Effector CD4-positive, alpha-beta T cell (primary cell): Measurements from ENCODE around the gene LILRB1.
"Not testable (repeated sequence)": the region's sequence is repeated elsewhere in the genome, so short reads cannot be mapped to it uniquely, and the experiment has no call there.

Experiments
- DNase-seq: peaks from one replicate; pipeline ENCODE4 v3.0.0-alpha.2; 2020

LILRB1 gene

GRCh38 chr19:54667217-54667616 is 36.9 kb downstream of the LILRB1 start:
- no peak for DNase-seq

GRCh38 chr19:54668353-54668752 is 38.1 kb downstream of the LILRB1 start:
- no peak for DNase-seq

DNA sequence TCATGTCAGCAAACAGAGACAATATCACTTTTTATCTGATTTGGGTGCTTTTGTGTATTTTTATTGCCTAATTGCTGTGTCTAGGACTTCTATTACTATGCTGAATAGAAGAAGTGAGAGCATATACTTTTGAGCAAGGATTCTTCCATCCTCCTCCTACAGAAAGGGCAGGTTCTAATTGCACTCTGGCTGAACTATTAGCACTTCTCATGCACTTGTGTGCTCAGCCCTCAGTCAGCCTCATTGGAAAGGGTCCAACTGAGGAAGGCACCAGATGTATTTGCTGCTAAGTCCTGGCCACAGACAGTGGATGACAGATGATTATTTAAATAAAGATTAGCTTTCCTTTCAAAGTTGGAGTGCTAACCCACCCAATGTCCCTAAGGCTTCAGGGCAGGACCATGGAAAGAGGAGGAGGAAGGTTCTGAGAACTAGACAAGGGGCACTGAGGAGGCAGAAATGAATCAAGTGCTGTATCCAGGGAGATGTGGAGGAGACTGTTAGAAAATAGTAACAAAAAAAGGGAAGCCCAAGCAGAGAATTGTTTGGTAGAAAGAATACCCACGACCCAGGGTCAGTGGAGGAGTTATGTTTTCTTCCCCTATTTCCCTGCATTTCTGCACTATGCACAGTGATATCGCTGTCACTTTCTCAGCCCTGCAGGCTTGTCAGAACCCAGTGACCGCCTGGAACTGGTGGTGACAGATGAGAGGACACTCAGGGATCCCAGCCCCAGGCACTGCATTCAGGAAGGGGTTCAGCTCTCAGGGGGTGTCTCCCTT is 40.5 kb downstream of the LILRB1 start:
- DNase-seq, result no peak

DNA sequence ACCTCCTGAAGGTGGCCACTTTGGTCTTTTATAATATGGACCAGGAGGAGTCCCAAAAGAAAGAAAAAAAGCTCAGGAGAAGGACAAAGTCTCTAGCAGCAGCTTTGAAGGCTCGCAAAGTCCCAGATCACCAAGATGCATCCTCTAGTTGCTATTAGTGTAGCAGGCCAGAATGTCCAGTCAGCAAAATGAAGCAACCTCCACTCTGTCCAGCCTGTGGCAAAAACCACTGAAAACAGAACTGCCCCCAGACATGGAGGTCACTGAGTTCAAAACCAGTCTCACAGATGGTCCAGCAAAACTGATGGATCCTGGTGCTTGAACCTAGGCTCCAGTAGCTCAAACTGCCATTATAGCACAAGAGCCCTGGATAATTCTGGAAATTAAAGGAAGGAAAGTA is 42.9 kb downstream of the LILRB1 start:
- no peak for DNase-seq

- no peak for DNase-seq
These were observed 43.8 kb downstream of the LILRB1 start for GRCh38 chr19:54674021-54674617.

DNA sequence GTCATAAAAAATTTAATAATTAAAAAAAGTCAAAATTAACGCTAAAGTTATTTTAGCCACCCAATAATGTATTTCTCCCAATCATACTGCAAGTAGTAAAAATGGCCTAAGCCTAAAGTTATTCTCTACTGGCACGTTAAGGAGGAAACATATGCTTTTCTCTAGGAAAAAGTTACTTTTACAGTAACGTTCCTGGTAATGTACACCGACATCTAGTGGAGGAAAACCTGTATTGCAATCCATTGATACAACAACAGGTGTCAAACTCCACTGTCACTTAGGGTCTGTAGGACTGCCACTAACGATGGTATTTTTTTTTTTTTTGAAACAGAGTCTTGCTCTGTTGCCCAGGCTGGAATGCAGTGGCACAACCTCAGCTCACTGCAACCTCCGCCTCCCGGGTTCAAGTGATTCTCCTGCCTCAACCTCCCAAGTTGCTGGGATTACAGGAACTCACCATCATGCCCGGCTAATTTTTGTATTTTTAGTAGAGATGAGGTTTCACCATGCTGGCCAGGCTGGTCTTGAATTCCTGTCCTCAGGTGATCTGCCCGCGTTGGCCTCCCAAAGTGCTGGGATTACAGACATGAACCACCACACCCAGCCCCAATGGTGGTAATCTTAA is 46.0 kb downstream of the LILRB1 start:
- not testable (repeated sequence) for DNase-seq

GRCh38 chr19:54677217-54677616 is 46.9 kb downstream of the LILRB1 start:
- DNase-seq, result no peak

DNA sequence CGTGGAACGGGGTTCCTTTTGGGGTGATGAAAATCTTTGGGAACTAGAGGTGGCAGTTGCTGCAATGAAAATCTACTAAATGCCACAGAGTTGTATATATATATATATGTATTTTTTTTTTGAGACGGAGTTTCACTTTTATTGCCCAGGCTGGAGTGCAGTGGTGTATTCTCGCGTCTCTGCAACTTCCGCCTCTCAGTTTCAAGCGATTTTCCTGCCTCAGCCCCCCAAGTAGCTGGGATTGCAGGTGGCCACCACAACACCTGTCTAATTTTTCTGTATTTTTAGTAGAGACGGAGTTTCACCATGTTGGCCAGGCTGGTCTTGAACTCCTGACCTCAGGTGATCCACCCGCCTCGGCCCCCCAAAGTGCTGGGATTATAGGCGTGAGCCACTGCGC is 51.3 kb downstream of the LILRB1 start:
- DNase-seq, result not testable (repeated sequence)

- DNase-seq, result no peak
These were observed 52.1 kb downstream of the LILRB1 start for GRCh38 chr19:54682306-54682856.

GRCh38 chr19:54684527-54684926 is 54.2 kb downstream of the LILRB1 start:
- DNase-seq, result no peak
